Measurements from ENCODE around the gene ST6GAL1. TPM values are rescaled to one million over a fixed set of nuclear protein-coding genes. Genes with fewer than 3 reads are reported as not detected.
A peak's percentile ranks its signal among the peaks of the same experiment; 100 is the strongest.

Gene ST6GAL1
- total and polyA plus RNA-seq, 2 experiments from 2014 or later = 64.3 to 123 TPM

- Histone ChIP-seq H3K36me3 (peaks cover 4% of the 10 kb centered on the region), H3K27me3 (no peaks in the 10 kb centered on the region), H3K4me3 (no peak overlapping the region), H3K9me3 (ENCODE audit: low read depth) (no peaks in the 10 kb centered on the region), H3K4me1 (ENCODE audit: low read depth) (peaks cover 18% of the 10 kb centered on the region), H3K27ac (peak overlapping the region; percentile 70)
- TF ChIP-seq CTCF (IDR thresholded peaks at IDR 0.05; ENCODE audit: low read depth, low read length) = no peak
- DNase-seq (ENCODE audit: low read depth in 1 of 2, low spot score in 1 of 2) = peak; percentile 15 to 34
Measured at GRCh38 chr3:187063286-187064121, 133.2 kb downstream of the ST6GAL1 start.

- no peak for TF ChIP-seq CTCF (IDR thresholded peaks at IDR 0.05; ENCODE audit: low read depth, low read length)
- H3K27ac ChIP-seq = peak overlapping the region; percentile 70
- peak in 1 of 2 donors; percentile 64 for DNase-seq (ENCODE audit: low read depth in 1 of 2, low spot score in 1 of 2)
- no peak overlapping the region for H3K4me3 ChIP-seq
- H3K27me3 ChIP-seq = no peaks in the 10 kb centered on the region
- peaks cover 4% of the 10 kb centered on the region for H3K36me3 ChIP-seq
- peaks cover 18% of the 10 kb centered on the region for H3K4me1 ChIP-seq (ENCODE audit: low read depth)
- no peaks in the 10 kb centered on the region for H3K9me3 ChIP-seq (ENCODE audit: low read depth)
Measured at GRCh38 chr3:187064210-187065115, 134.1 kb downstream of the ST6GAL1 start.

- no peak overlapping the region for H3K27ac ChIP-seq
- peaks cover 7% of the 10 kb centered on the region for H3K36me3 ChIP-seq
- peak; percentile 32 for TF ChIP-seq CTCF (IDR thresholded peaks at IDR 0.05; ENCODE audit: low read depth, low read length)
- H3K9me3 ChIP-seq (ENCODE audit: low read depth) = no peaks in the 10 kb centered on the region
- no peak overlapping the region for H3K4me3 ChIP-seq
- H3K4me1 ChIP-seq (ENCODE audit: low read depth) = peaks cover 18% of the 10 kb centered on the region
- DNase-seq (ENCODE audit: low read depth in 1 of 2, low spot score in 1 of 2) = peak; percentile 57 to 60
- H3K27me3 ChIP-seq = no peaks in the 10 kb centered on the region
Measured at GRCh38 chr3:187066228-187066995, 136.1 kb downstream of the ST6GAL1 start.

GRCh38 chr3:187068787-187069186 is 138.5 kb downstream of the ST6GAL1 start:
- H3K36me3 ChIP-seq = peaks cover 3% of the 10 kb centered on the region
- TF ChIP-seq CTCF (IDR thresholded peaks at IDR 0.05; ENCODE audit: low read depth, low read length) = no peak
- H3K4me3 ChIP-seq = no peak overlapping the region
- no peaks in the 10 kb centered on the region for H3K9me3 ChIP-seq (ENCODE audit: low read depth)
- no peaks in the 10 kb centered on the region for H3K27me3 ChIP-seq
- peaks cover 28% of the 10 kb centered on the region for H3K4me1 ChIP-seq (ENCODE audit: low read depth)
- no peak overlapping the region for H3K27ac ChIP-seq
- DNase-seq (ENCODE audit: low read depth in 1 of 2, low spot score in 1 of 2) = no peak
